ENCODE results near the gene BIRC3. TPM values are rescaled to one million over a fixed set of nuclear protein-coding genes. Genes with fewer than 3 reads are reported as not detected.
A peak's percentile ranks its signal among the peaks of the same experiment; 100 is the strongest.

Gene BIRC3
- total and polyA plus RNA-seq, 2 donors (not counting 1 experiment from before 2014, with no cell fraction given) = 107 to 428 TPM

DNA sequence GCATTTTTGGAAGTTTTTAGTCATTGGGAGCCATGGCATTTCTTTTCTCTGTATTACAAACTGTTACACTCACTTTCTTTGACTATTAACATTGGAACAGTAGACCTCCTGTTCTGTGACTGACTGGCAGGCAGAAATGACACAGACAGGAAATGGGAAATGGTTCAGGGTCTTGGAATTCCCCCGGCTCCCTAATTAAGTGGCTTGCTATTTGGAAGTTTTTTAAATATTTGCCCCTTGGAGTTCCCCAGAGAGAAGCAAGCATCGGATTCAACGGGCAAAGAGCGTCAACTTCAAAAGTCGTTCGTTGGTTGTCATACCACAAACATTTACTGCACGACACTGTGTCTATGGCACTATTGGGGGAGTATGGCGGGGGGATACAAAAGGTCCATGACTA is 28.6 kb downstream of the BIRC3 start:
- peaks cover 19 to 26% of the 10 kb centered on the region in 2 donors for H3K4me1 ChIP-seq (ENCODE audit: control insufficient read depth in 2 of 2, insufficient read depth in 2 of 2, low read length in 2 of 2)
- Mint-ChIP-seq H3K27ac (peak overlapping the region; percentile 98), H3K27me3 (no peaks in the 10 kb centered on the region), H3K4me1 (peaks cover 42% of the 10 kb centered on the region), H3K9me3 (ENCODE audit: insufficient read depth) (no peaks in the 10 kb centered on the region), H3K4me3 (peak overlapping the region; percentile 90)
- peak overlapping the region in 3 of 5 experiments; percentile 51 to 98 (median 82) for H3K4me3 ChIP-seq (ENCODE audit: control extremely low read depth in 1 of 5, extremely low read depth in 1 of 5, insufficient read depth in 1 of 5, low read depth in 2 of 5, low read length in 4 of 5)
- peaks cover 31% of the 10 kb centered on the region for H3K79me2 ChIP-seq (ENCODE audit: control insufficient read depth, insufficient read depth, low read length)
- TF ChIP-seq, protein P1, sequence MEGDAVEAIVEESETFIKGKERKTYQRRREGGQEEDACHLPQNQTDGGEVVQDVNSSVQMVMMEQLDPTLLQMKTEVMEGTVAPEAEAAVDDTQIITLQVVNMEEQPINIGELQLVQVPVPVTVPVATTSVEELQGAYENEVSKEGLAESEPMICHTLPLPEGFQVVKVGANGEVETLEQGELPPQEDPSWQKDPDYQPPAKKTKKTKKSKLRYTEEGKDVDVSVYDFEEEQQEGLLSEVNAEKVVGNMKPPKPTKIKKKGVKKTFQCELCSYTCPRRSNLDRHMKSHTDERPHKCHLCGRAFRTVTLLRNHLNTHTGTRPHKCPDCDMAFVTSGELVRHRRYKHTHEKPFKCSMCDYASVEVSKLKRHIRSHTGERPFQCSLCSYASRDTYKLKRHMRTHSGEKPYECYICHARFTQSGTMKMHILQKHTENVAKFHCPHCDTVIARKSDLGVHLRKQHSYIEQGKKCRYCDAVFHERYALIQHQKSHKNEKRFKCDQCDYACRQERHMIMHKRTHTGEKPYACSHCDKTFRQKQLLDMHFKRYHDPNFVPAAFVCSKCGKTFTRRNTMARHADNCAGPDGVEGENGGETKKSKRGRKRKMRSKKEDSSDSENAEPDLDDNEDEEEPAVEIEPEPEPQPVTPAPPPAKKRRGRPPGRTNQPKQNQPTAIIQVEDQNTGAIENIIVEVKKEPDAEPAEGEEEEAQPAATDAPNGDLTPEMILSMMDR (IDR thresholded peaks at IDR 0.05) = no peak
- no peak for TF ChIP-seq EZH2 (IDR thresholded peaks at IDR 0.05; ENCODE audit: borderline replicate concordance, insufficient read depth, low read depth, low read length, poor library complexity, severe bottlenecking)
- CTCF ChIA-PET = interaction anchor here (0.6 to 13.3 kb wide), 6 partner anchors 19 to 267 kb away, joined by 3 to 295 read pairs (median 4); no protein-coding TSS in a partner anchor
- no peak for ATAC-seq (ENCODE audit: low read depth)
- peak overlapping the region; percentile 90 for H3K4me2 ChIP-seq (replicated peaks; ENCODE audit: low read depth, low read length, poor library complexity, severe bottlenecking)
- no peaks in the 10 kb centered on the region for H4K20me1 ChIP-seq (ENCODE audit: control insufficient read depth, insufficient read depth, low read length, poor library complexity, severe bottlenecking)
- 50% methylated on average over 1 of the region's 8 CpGs for WGBS (ENCODE audit: insufficient coverage)
- H3K9me3 ChIP-seq (ENCODE audit: control extremely low read depth in 1 of 3, control insufficient read depth in 2 of 3, insufficient read depth in 1 of 3, low read length in 2 of 3) = no peaks in the 10 kb centered on the region
- intact Hi-C loops (cut with micrococcal nuclease) = loop anchor here (2.0 to 5.0 kb wide), 3 partner anchors 39 to 201 kb away; no protein-coding TSS in a partner anchor
- H3K27ac ChIP-seq (ENCODE audit: low read length in 2 of 2) = peak overlapping the region; percentile 27 to 97
- H2AFZ ChIP-seq (ENCODE audit: insufficient read depth, low read depth, low read length, poor library complexity, severe bottlenecking) = no peak overlapping the region
- peak; percentile 36 for DNase-seq
- H3K27me3 ChIP-seq (replicated peaks in 1 of 4; ENCODE audit: control extremely low read depth in 1 of 4, control insufficient read depth in 3 of 4, insufficient read depth in 4 of 4, low read length in 3 of 4) = no peaks in the 10 kb centered on the region
- peak overlapping the region; percentile 96 for H3K9ac ChIP-seq (ENCODE audit: low read length)
- peaks cover 0 to 7% of the 10 kb centered on the region in 2 experiments for H3K36me3 ChIP-seq (replicated peaks in 1 of 2; ENCODE audit: control extremely low read depth in 1 of 2, control insufficient read depth in 1 of 2, extremely low read depth in 1 of 2, insufficient read depth in 2 of 2, low read length in 1 of 2)
- POLR2A ChIA-PET = no interaction called here

DNA sequence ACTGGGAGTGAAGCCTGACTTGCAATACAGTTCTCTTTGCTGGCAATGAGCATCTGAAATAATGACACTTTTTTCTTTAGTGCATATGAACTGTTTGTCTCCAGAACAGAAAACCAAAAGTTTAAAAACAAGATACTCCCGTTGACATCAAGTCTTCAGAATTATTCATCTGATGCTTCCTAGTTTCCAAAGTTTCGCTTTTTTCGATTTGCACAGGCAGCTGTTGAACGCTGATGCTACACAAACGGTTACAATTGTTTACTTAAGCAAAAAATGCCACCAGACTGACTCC is 29.1 kb downstream of the BIRC3 start:
- Histone ChIP-seq H3K79me2 (ENCODE audit: control insufficient read depth, insufficient read depth, low read length) (peaks cover 31% of the 10 kb centered on the region), H3K4me2 (replicated peaks; ENCODE audit: low read depth, low read length, poor library complexity, severe bottlenecking) (peak overlapping the region; percentile 90), H3K27me3 (replicated peaks in 1 of 4; ENCODE audit: control extremely low read depth in 1 of 4, control insufficient read depth in 3 of 4, insufficient read depth in 4 of 4, low read length in 3 of 4) (no peaks in the 10 kb centered on the region), H3K4me1 (ENCODE audit: control insufficient read depth in 2 of 2, insufficient read depth in 2 of 2, low read length in 2 of 2) (peaks cover 19 to 26% of the 10 kb centered on the region in 2 donors), H3K9ac (ENCODE audit: low read length) (peak overlapping the region; percentile 96), H3K27ac (ENCODE audit: low read length in 2 of 2) (peak overlapping the region; percentile 94 to 97), H3K9me3 (ENCODE audit: control extremely low read depth in 1 of 3, control insufficient read depth in 2 of 3, insufficient read depth in 1 of 3, low read length in 2 of 3) (no peaks in the 10 kb centered on the region), H3K36me3 (replicated peaks in 1 of 2; ENCODE audit: control extremely low read depth in 1 of 2, control insufficient read depth in 1 of 2, extremely low read depth in 1 of 2, insufficient read depth in 2 of 2, low read length in 1 of 2) (peaks cover 0 to 7% of the 10 kb centered on the region in 2 experiments), H3K4me3 (ENCODE audit: control extremely low read depth in 1 of 5, extremely low read depth in 1 of 5, insufficient read depth in 1 of 5, low read depth in 2 of 5, low read length in 4 of 5) (peak overlapping the region; percentile 51 to 98 (median 82)), H4K20me1 (ENCODE audit: control insufficient read depth, insufficient read depth, low read length, poor library complexity, severe bottlenecking) (no peaks in the 10 kb centered on the region), H2AFZ (ENCODE audit: insufficient read depth, low read depth, low read length, poor library complexity, severe bottlenecking) (peak overlapping the region; percentile 73)
- Mint-ChIP-seq H3K4me1 (peaks cover 40% of the 10 kb centered on the region), H3K27me3 (no peaks in the 10 kb centered on the region), H3K27ac (peak overlapping the region; percentile 98), H3K9me3 (ENCODE audit: insufficient read depth) (no peaks in the 10 kb centered on the region), H3K4me3 (peak overlapping the region; percentile 90)
- 0% methylated on average over 5 of the region's 5 CpGs for WGBS (ENCODE audit: insufficient coverage)
- DNase-seq (no peak), ATAC-seq (ENCODE audit: low read depth) (no peak)
- CTCF ChIA-PET = interaction anchor here (0.6 to 13.3 kb wide), 3 partner anchors 28 to 266 kb away, joined by 3 to 295 read pairs (median 4); no protein-coding TSS in a partner anchor
- TF ChIP-seq, protein P1 (IDR thresholded peaks at IDR 0.05) = no peak
- TF ChIP-seq EZH2 (IDR thresholded peaks at IDR 0.05; ENCODE audit: borderline replicate concordance, insufficient read depth, low read depth, low read length, poor library complexity, severe bottlenecking) = no peak
- POLR2A ChIA-PET = no interaction called here
- intact Hi-C loops (cut with micrococcal nuclease) = loop anchor here (2.0 to 5.0 kb wide), 3 partner anchors 39 to 200 kb away; no protein-coding TSS in a partner anchor

Data from B cell (primary cell).